Measurements from ENCODE around the gene GPR25.

Gene GPR25

DNA sequence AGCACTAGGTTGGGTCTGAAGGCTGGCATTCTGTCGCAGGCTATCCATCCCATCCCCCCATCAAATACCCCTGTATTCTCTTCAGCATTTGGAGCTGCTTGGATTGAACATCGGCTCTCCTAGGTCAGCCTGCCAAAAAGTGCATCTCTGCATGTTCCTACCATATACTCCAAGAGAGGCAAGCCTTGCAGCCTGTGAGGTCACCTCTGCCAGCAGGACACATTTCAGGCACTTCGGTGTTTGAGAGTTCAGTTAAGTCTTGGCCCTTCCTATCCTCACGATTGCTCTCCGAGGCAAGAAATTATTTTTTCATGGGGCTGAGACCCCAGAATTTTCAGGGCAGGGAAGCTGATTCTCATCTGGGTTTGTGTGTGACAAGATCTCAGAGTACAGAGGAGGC, 2.6 kb downstream of the GPR25 start:
- TF ChIP-seq, protein P1, sequence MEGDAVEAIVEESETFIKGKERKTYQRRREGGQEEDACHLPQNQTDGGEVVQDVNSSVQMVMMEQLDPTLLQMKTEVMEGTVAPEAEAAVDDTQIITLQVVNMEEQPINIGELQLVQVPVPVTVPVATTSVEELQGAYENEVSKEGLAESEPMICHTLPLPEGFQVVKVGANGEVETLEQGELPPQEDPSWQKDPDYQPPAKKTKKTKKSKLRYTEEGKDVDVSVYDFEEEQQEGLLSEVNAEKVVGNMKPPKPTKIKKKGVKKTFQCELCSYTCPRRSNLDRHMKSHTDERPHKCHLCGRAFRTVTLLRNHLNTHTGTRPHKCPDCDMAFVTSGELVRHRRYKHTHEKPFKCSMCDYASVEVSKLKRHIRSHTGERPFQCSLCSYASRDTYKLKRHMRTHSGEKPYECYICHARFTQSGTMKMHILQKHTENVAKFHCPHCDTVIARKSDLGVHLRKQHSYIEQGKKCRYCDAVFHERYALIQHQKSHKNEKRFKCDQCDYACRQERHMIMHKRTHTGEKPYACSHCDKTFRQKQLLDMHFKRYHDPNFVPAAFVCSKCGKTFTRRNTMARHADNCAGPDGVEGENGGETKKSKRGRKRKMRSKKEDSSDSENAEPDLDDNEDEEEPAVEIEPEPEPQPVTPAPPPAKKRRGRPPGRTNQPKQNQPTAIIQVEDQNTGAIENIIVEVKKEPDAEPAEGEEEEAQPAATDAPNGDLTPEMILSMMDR (IDR thresholded peaks at IDR 0.05; ENCODE audit: low read depth, low read length, poor library complexity, severe bottlenecking), result no peak
- TF ChIP-seq EZH2phosphoT487 (IDR thresholded peaks at IDR 0.05; ENCODE audit: borderline replicate concordance, low read length), result no peak
- Histone ChIP-seq H3K4me1 (ENCODE audit: control insufficient read depth, low read length) (peaks cover 1% of the 10 kb centered on the region), H3K9me3 (ENCODE audit: control insufficient read depth, insufficient read depth, low read length) (no peaks in the 10 kb centered on the region), H3K9me2 (replicated peaks; ENCODE audit: control insufficient read depth, low read length) (no peaks in the 10 kb centered on the region), H3K27ac (ENCODE audit: low read depth, low read length) (no peak overlapping the region), H4K20me1 (ENCODE audit: control insufficient read depth, insufficient read depth, low read depth, low read length) (no peaks in the 10 kb centered on the region; the same call in 1 of the 2 replicates), H3K36me3 (ENCODE audit: control insufficient read depth, low read length) (no peaks in the 10 kb centered on the region), H3F3A (ENCODE audit: control insufficient read depth, insufficient read depth) (no peaks in the 10 kb centered on the region), H3K27me3 (ENCODE audit: control insufficient read depth, low read length) (peaks cover 42% of the 10 kb centered on the region), H3K4me3 (ENCODE audit: low read length) (no peak overlapping the region), H3K4me2 (ENCODE audit: low read length) (no peak overlapping the region), H3K79me2 (ENCODE audit: control insufficient read depth, low read length) (no peaks in the 10 kb centered on the region)

DNA sequence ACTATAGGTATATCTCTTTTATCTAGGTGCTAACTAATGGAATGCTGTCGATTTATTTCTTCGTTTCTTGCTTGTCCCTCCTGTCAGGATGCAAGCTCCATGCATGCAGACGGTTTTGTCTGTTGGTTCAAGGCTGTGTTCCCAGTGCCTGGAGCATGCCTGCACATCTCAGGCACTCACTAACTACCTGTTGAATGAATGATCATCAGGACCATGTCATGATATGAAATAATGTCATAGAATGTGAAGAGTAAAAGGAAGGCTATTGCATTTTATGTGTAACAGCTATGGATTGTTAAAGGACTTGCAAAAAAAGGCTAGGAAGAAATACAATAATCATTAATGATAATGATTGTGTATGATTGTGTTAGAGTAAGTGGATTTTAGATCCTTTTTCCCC, 4.2 kb downstream of the GPR25 start:
- Histone ChIP-seq H3K27ac (ENCODE audit: low read depth, low read length) (no peak overlapping the region), H3K79me2 (ENCODE audit: control insufficient read depth, low read length) (no peaks in the 10 kb centered on the region), H3K27me3 (ENCODE audit: control insufficient read depth, low read length) (peaks cover 50% of the 10 kb centered on the region), H3F3A (ENCODE audit: control insufficient read depth, insufficient read depth) (no peaks in the 10 kb centered on the region), H3K9me2 (replicated peaks; ENCODE audit: control insufficient read depth, low read length) (no peaks in the 10 kb centered on the region), H4K20me1 (ENCODE audit: control insufficient read depth, insufficient read depth, low read depth, low read length) (no peaks in the 10 kb centered on the region; the same call in 1 of the 2 replicates), H3K4me2 (ENCODE audit: low read length) (no peak overlapping the region), H3K4me1 (ENCODE audit: control insufficient read depth, low read length) (no peaks in the 10 kb centered on the region), H3K9me3 (ENCODE audit: control insufficient read depth, insufficient read depth, low read length) (no peaks in the 10 kb centered on the region), H3K36me3 (ENCODE audit: control insufficient read depth, low read length) (no peaks in the 10 kb centered on the region), H3K4me3 (ENCODE audit: low read length) (no peak overlapping the region)
- TF ChIP-seq EZH2phosphoT487 (IDR thresholded peaks at IDR 0.05; ENCODE audit: borderline replicate concordance, low read length), result no peak
- TF ChIP-seq, protein P1 (IDR thresholded peaks at IDR 0.05; ENCODE audit: low read depth, low read length, poor library complexity, severe bottlenecking), result no peak

DNA sequence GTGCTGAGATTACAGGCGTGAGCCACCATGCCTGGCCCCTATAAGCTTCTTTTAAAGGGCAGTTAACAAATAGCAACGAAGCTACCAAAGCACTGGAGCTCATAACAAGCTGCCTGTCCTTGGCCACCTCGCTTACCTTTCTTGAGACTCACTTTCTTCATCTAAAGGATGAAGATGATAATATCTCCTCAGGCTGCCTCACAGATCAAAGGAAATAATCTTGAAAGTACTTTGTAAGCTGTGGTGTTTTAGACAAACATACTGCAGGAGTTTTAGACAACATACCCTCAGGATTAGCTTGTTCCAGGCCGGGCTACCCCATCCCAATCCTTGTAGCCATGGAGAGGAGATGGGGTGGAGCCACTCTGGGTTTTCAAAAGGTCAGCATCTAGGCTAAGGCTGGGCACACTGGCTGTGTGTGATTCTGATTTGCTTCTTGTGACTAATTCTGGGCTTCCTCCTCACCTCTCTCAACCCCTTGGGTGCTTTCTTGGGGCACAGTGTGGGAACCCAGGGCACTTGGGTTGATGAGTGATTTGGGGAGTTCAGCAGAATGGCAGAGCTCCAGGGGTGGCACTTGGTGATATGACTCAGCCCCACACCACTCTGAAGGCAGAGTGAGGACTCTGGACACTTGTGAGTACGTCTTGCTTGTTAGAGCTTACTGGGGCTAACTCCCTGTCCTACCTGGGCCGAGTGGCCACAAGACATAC, 5.2 kb downstream of the GPR25 start:
- Histone ChIP-seq H3K4me1 (ENCODE audit: control insufficient read depth, low read length) (no peaks in the 10 kb centered on the region), H4K20me1 (ENCODE audit: control insufficient read depth, insufficient read depth, low read depth, low read length) (no peaks in the 10 kb centered on the region; the same call in 1 of the 2 replicates), H3K4me3 (ENCODE audit: low read length) (no peak overlapping the region), H3K79me2 (ENCODE audit: control insufficient read depth, low read length) (no peaks in the 10 kb centered on the region), H3K36me3 (ENCODE audit: control insufficient read depth, low read length) (no peaks in the 10 kb centered on the region), H3K27ac (ENCODE audit: low read depth, low read length) (no peak overlapping the region), H3F3A (ENCODE audit: control insufficient read depth, insufficient read depth) (no peaks in the 10 kb centered on the region), H3K9me3 (ENCODE audit: control insufficient read depth, insufficient read depth, low read length) (no peaks in the 10 kb centered on the region), H3K9me2 (replicated peaks; ENCODE audit: control insufficient read depth, low read length) (no peaks in the 10 kb centered on the region), H3K4me2 (ENCODE audit: low read length) (no peak overlapping the region), H3K27me3 (ENCODE audit: control insufficient read depth, low read length) (peaks cover 50% of the 10 kb centered on the region)
- TF ChIP-seq, protein P1 (IDR thresholded peaks at IDR 0.05; ENCODE audit: low read depth, low read length, poor library complexity, severe bottlenecking), result no peak
- no peak for TF ChIP-seq EZH2phosphoT487 (IDR thresholded peaks at IDR 0.05; ENCODE audit: borderline replicate concordance, low read length)

All from DOHH2 (cell line).